IMR-90 (cell line): ENCODE results near the gene GALNT6.

Source experiments
- BHLHE40 ChIP-seq: fragments of 150-350 bp; IDR thresholded peaks from 2 replicates; pipeline ENCODE4 v1.6.1; 2016; ENCODE audit warnings: mild to moderate bottlenecking, low read depth, low read length
- CEBPB ChIP-seq: IDR thresholded peaks from 2 replicates; pipeline ENCODE4 v1.6.1; 2012; ENCODE audit warnings: low read depth, low read length, improper control_type of control experiment
- CTCF ChIP-seq: conservative IDR thresholded peaks from 2 replicates; pipeline ENCODE4 v1.5.1; 2012; ENCODE audit warnings: mild to moderate bottlenecking, low read depth, low read length, improper control_type of control experiment
- MAZ ChIP-seq: IDR thresholded peaks from 2 replicates; pipeline ENCODE4 v1.6.1; 2012; ENCODE audit warnings: low read depth, mild to moderate bottlenecking, low read length, improper control_type of control experiment, moderate library complexity, borderline replicate concordance
- MXI1 ChIP-seq: IDR thresholded peaks from 2 replicates; pipeline ENCODE4 v1.6.1; 2012; ENCODE audit warnings: low read depth, mild to moderate bottlenecking, low read length, moderate library complexity, borderline replicate concordance
- POLR2A ChIP-seq: IDR thresholded peaks from 2 replicates; pipeline ENCODE4 v1.6.1; 2012; ENCODE audit warnings: mild to moderate bottlenecking, low read depth, low read length
- RAD21 ChIP-seq: IDR thresholded peaks from 2 replicates; pipeline ENCODE4 v1.6.1; 2012; ENCODE audit warnings: low read length, improper control_type of control experiment
- RCOR1 ChIP-seq: IDR thresholded peaks from 2 replicates; pipeline ENCODE4 v1.6.1; 2012; ENCODE audit warnings: mild to moderate bottlenecking, low read length, improper control_type of control experiment; ENCODE audit not compliant: insufficient replicate concordance
- RFX5 ChIP-seq: IDR thresholded peaks from 2 replicates; pipeline ENCODE4 v1.8.0; 2012; ENCODE audit warnings: low read depth, mild to moderate bottlenecking, low read length, moderate library complexity
- SMC3 ChIP-seq: fragments of 150-350 bp; IDR thresholded peaks from 2 replicates; pipeline ENCODE4 v1.6.1; 2016; ENCODE audit warnings: low read depth, mild to moderate bottlenecking, antibody characterized with exemption, low read length, moderate library complexity

GRCh38 chr12:51430196-51430895 is 39.1 kb upstream of the GALNT6 start:
- TF ChIP-seq SMC3 (no peak), RAD21 (no peak), CTCF (no peak), POLR2A (no peak), CEBPB (no peak), RCOR1 (no peak), BHLHE40 (no peak), RFX5 (no peak), MXI1 (no peak), MAZ (no peak)
